WTC11 (cell line): Measurements from ENCODE around the gene PRDM5.

ENCODE experiments used
- HMGXB4 ChIP-seq: sonication (generic); formaldehyde crosslinking; IDR thresholded peaks from 2 replicates; pipeline ENCODE4 v1.8.1; 2023; ENCODE audit warnings: mild to moderate bottlenecking, moderate library complexity, missing genetic modification reagents
- TF ChIP-seq, protein P1 (sequence below): sonication (generic); formaldehyde crosslinking; IDR thresholded peaks from 2 replicates; pipeline ENCODE4 v1.8.0; 2022; ENCODE audit warnings: mild to moderate bottlenecking, missing genetic modification reagents
- TF ChIP-seq, protein P2 (sequence below): fragments of 200-600 bp; IDR thresholded peaks from 2 replicates; pipeline ENCODE4 v1.8.0; 2022; ENCODE audit warnings: antibody characterized with exemption
- TF ChIP-seq, protein P3 (sequence below): sonication (generic); formaldehyde crosslinking; IDR thresholded peaks from 2 replicates; pipeline ENCODE4 v1.8.1; 2023; ENCODE audit warnings: mild to moderate bottlenecking, missing genetic modification reagents, moderate library complexity

- TF ChIP-seq, protein P1, sequence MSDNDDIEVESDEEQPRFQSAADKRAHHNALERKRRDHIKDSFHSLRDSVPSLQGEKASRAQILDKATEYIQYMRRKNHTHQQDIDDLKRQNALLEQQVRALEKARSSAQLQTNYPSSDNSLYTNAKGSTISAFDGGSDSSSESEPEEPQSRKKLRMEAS: no peak
- TF ChIP-seq, protein P2, sequence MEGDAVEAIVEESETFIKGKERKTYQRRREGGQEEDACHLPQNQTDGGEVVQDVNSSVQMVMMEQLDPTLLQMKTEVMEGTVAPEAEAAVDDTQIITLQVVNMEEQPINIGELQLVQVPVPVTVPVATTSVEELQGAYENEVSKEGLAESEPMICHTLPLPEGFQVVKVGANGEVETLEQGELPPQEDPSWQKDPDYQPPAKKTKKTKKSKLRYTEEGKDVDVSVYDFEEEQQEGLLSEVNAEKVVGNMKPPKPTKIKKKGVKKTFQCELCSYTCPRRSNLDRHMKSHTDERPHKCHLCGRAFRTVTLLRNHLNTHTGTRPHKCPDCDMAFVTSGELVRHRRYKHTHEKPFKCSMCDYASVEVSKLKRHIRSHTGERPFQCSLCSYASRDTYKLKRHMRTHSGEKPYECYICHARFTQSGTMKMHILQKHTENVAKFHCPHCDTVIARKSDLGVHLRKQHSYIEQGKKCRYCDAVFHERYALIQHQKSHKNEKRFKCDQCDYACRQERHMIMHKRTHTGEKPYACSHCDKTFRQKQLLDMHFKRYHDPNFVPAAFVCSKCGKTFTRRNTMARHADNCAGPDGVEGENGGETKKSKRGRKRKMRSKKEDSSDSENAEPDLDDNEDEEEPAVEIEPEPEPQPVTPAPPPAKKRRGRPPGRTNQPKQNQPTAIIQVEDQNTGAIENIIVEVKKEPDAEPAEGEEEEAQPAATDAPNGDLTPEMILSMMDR: no peak
- TF ChIP-seq, protein P3, sequence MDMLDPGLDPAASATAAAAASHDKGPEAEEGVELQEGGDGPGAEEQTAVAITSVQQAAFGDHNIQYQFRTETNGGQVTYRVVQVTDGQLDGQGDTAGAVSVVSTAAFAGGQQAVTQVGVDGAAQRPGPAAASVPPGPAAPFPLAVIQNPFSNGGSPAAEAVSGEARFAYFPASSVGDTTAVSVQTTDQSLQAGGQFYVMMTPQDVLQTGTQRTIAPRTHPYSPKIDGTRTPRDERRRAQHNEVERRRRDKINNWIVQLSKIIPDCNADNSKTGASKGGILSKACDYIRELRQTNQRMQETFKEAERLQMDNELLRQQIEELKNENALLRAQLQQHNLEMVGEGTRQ: no peak
- TF ChIP-seq HMGXB4 (CRISPR knock-in tag): no peak
These were observed 255.4 kb downstream of the PRDM5 start for GRCh38 chr4:120667102-120667501.
